Measurements from ENCODE around the gene GCG.

The GCG gene

GRCh38 chr2:162153608-162154224 is 1.7 kb upstream of the GCG start:
- H3K4me3 ChIP-seq: no peak overlapping the region
- no peak for DNase-seq (ENCODE audit: low spot score)
- H3K27ac ChIP-seq: no peak overlapping the region
- TF ChIP-seq CTCF (IDR thresholded peaks at IDR 0.05): no peak

GRCh38 chr2:162149940-162150339 is 2.1 kb downstream of the GCG start:
- Histone ChIP-seq H3K4me3 (no peak overlapping the region), H3K27ac (no peak overlapping the region)
- TF ChIP-seq CTCF (IDR thresholded peaks at IDR 0.05): no peak
- no peak for DNase-seq (ENCODE audit: low spot score)

GRCh38 chr2:162149466-162149865 is 2.6 kb downstream of the GCG start:
- no peak overlapping the region for H3K27ac ChIP-seq
- no peak for TF ChIP-seq CTCF (IDR thresholded peaks at IDR 0.05)
- DNase-seq (ENCODE audit: low spot score): no peak
- H3K4me3 ChIP-seq: no peak overlapping the region

- no peak for TF ChIP-seq CTCF (IDR thresholded peaks at IDR 0.05)
- Histone ChIP-seq H3K27ac (no peak overlapping the region), H3K4me3 (no peak overlapping the region)
- DNase-seq (ENCODE audit: low spot score): no peak
These were observed 3.1 kb downstream of the GCG start for GRCh38 chr2:162148956-162149355.

- no peak for DNase-seq (ENCODE audit: low spot score)
- Histone ChIP-seq H3K27ac (no peak overlapping the region), H3K4me3 (no peak overlapping the region)
- TF ChIP-seq CTCF (IDR thresholded peaks at IDR 0.05): no peak
These were observed 8.1 kb downstream of the GCG start for GRCh38 chr2:162143969-162144368.

GRCh38 chr2:162138310-162138709 is 13.7 kb downstream of the GCG start:
- no peak for DNase-seq (ENCODE audit: low spot score)
- TF ChIP-seq CTCF (IDR thresholded peaks at IDR 0.05): no peak

GRCh38 chr2:162127422-162127821 is 24.6 kb downstream of the GCG start:
- DNase-seq (ENCODE audit: low spot score): no peak
- no peak for TF ChIP-seq CTCF (IDR thresholded peaks at IDR 0.05)
- Histone ChIP-seq H3K27ac (no peak overlapping the region), H3K4me3 (no peak overlapping the region)

More at GRCh38 chr2:162138310-162138709, 13.7 kb downstream of the GCG start:
- H3K4me3 ChIP-seq: no peak overlapping the region
- no peak overlapping the region for H3K27ac ChIP-seq

Data from coronary artery (tissue), 2 donors.